ENCODE measurements around the gene CARD14. TPM values are rescaled to one million over a fixed set of nuclear protein-coding genes. Genes with fewer than 3 reads are reported as not detected.

CARD14 gene
- total RNA-seq, 1 experiment from 2014 or later = 2.3 TPM

DNA sequence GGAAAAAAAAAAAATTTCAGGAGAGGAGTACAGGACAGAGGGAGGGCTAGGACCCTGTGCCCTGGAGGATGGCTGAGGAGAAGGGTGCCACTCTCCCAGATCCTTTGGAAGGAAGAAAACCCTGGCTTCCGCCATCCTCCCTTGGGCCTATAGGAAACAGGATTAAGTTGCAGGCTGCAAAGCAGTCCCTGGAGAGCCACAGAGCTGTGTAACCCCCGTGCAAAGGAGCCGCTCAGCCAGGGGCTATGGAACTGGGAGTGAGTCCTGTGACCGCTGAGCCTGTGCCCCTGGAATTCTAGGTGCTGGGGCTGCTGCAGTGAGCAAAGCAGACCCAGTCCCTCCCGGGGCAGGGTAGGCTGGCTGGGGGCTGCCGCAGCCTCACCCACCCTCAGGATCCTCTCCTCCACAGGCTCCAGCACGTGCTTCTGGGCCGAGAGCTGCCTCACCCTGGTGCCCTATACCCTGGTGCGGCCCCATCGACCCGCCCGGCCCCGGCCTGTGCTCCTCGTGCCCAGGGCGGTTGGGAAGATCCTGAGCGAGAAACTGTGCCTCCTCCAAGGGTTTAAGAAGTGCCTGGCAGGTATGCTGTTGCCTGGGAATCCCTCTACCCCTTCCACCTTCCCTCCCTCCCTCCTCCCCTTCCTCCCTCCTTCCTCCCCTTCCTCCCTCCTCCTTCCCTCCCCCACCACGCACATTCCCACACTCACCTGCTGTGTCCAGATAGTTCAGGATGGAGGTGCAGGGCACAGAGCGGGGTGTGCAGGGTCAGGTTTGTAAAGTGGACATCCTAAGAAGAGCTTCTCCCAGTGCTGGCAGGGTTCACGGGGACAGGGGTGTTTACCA is 35.0 kb downstream of the CARD14 start:
- Histone ChIP-seq H3K27ac (ENCODE audit: low read length) (no peak overlapping the region), H3K9ac (ENCODE audit: low read length) (no peak overlapping the region), H3K9me2 (replicated peaks; ENCODE audit: low read length) (no peaks in the 10 kb centered on the region), H3K4me1 (ENCODE audit: insufficient read depth, low read length) (no peaks in the 10 kb centered on the region; the same call in 1 of the 2 replicates), H4K20me1 (ENCODE audit: low read length) (no peaks in the 10 kb centered on the region), H3K27me3 (ENCODE audit: low read length) (no peaks in the 10 kb centered on the region), H2AFZ (ENCODE audit: low read length) (no peak overlapping the region), H3K4me3 (ENCODE audit: low read length) (no peak overlapping the region), H3K9me3 (ENCODE audit: low read length) (no peaks in the 10 kb centered on the region), H3K4me2 (ENCODE audit: low read length) (no peak overlapping the region), H3K79me2 (ENCODE audit: low read length) (no peaks in the 10 kb centered on the region), H3K36me3 (ENCODE audit: low read depth, low read length) (no peaks in the 10 kb centered on the region), H3F3A (ENCODE audit: low read length, unreplicated experiment) (no peaks in the 10 kb centered on the region)
- DNase-seq = no peak
- ChIA-PET CTCF (no interaction called here), POLR2A (ENCODE audit: unreplicated experiment) (no interaction called here)
- peak; percentile 12; the same call in 1 of the 2 replicates for ATAC-seq
- no TSS peak for BruUV-seq (replicated peaks)
- intact Hi-C loops (cut with micrococcal nuclease) = no loop called here
- TF ChIP-seq EZH2phosphoT487 (IDR thresholded peaks at IDR 0.05; ENCODE audit: borderline replicate concordance, low read length) (no peak), EZH2 (IDR thresholded peaks at IDR 0.05; ENCODE audit: low read length, unreplicated experiment) (no peak)
- TF ChIP-seq, protein P1, sequence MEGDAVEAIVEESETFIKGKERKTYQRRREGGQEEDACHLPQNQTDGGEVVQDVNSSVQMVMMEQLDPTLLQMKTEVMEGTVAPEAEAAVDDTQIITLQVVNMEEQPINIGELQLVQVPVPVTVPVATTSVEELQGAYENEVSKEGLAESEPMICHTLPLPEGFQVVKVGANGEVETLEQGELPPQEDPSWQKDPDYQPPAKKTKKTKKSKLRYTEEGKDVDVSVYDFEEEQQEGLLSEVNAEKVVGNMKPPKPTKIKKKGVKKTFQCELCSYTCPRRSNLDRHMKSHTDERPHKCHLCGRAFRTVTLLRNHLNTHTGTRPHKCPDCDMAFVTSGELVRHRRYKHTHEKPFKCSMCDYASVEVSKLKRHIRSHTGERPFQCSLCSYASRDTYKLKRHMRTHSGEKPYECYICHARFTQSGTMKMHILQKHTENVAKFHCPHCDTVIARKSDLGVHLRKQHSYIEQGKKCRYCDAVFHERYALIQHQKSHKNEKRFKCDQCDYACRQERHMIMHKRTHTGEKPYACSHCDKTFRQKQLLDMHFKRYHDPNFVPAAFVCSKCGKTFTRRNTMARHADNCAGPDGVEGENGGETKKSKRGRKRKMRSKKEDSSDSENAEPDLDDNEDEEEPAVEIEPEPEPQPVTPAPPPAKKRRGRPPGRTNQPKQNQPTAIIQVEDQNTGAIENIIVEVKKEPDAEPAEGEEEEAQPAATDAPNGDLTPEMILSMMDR (conservative IDR thresholded peaks at IDR 0.05; ENCODE audit: low read depth, low read length) = no peak

DNA sequence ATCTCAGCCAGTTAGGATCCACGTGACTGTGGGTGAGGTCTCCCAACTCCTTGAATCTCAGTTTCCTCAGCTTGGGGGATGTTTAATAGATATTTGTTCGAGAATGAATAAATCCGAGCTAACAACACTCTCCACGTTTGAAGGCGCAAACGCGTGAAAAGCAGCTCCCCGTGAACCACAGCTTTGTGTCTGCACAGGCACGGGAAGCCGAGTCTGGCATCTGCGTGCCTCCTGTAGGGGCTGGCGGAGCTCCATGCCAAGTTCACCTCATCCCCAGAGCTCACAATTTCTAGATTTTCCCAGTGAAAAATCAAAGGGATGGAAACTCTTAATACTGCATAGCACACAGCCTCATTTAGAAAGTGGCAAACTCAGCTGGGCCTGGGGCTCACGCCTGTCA is 36.0 kb downstream of the CARD14 start:
- ATAC-seq = no peak
- DNase-seq = no peak
- Histone ChIP-seq H3K27ac (ENCODE audit: low read length) (no peak overlapping the region), H3K79me2 (ENCODE audit: low read length) (no peaks in the 10 kb centered on the region), H3K4me1 (ENCODE audit: insufficient read depth, low read length) (no peaks in the 10 kb centered on the region; the same call in 1 of the 2 replicates), H3K27me3 (ENCODE audit: low read length) (no peaks in the 10 kb centered on the region), H3F3A (ENCODE audit: low read length, unreplicated experiment) (no peaks in the 10 kb centered on the region), H3K4me2 (ENCODE audit: low read length) (no peak overlapping the region), H2AFZ (ENCODE audit: low read length) (no peak overlapping the region), H4K20me1 (ENCODE audit: low read length) (no peaks in the 10 kb centered on the region), H3K4me3 (ENCODE audit: low read length) (no peak overlapping the region), H3K36me3 (ENCODE audit: low read depth, low read length) (0 out of 2 replicates have a peak, but pooled peaks cover 3% of the 10 kb centered on the region), H3K9me3 (ENCODE audit: low read length) (no peaks in the 10 kb centered on the region), H3K9ac (ENCODE audit: low read length) (no peak overlapping the region), H3K9me2 (replicated peaks; ENCODE audit: low read length) (no peaks in the 10 kb centered on the region)
- intact Hi-C loops (cut with micrococcal nuclease) = no loop called here
- TF ChIP-seq EZH2 (IDR thresholded peaks at IDR 0.05; ENCODE audit: low read length, unreplicated experiment) = no peak
- TF ChIP-seq, protein P1 (conservative IDR thresholded peaks at IDR 0.05; ENCODE audit: low read depth, low read length) = no peak
- no peak for TF ChIP-seq EZH2phosphoT487 (IDR thresholded peaks at IDR 0.05; ENCODE audit: borderline replicate concordance, low read length)
- BruUV-seq (replicated peaks) = no TSS peak
- ChIA-PET CTCF (no interaction called here), POLR2A (ENCODE audit: unreplicated experiment) (interaction anchor here (0.5 kb wide), 1 partner anchor 32 kb away, joined by 10 read pairs; no protein-coding TSS in a partner anchor)

DNA sequence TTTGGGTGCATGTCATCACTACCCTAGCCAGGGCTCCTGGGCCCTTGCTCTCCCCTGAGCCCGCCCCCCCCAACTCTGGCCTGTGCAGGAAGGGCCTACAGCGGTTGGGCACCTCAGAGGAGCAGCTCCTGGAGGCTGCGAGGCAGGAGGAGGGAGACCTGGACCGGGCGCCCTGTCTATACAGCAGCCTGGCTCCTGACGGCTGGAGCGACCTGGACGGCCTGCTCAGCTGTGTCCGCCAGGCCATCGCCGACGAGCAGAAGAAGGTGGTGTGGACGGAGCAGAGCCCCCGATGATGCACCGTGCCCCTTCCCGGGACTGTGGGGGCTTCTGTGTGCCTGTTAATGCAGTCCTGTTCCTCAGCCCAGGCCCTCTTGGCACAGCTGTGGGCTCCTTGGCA is 38.2 kb downstream of the CARD14 start:
- H3K27me3 ChIP-seq (ENCODE audit: low read length) = no peaks in the 10 kb centered on the region
- H3F3A ChIP-seq (ENCODE audit: low read length, unreplicated experiment) = no peaks in the 10 kb centered on the region
- H3K9me2 ChIP-seq (replicated peaks; ENCODE audit: low read length) = no peaks in the 10 kb centered on the region
- H3K9ac ChIP-seq (ENCODE audit: low read length) = no peak overlapping the region
- no peak for TF ChIP-seq EZH2phosphoT487 (IDR thresholded peaks at IDR 0.05; ENCODE audit: borderline replicate concordance, low read length)
- no peak for TF ChIP-seq EZH2 (IDR thresholded peaks at IDR 0.05; ENCODE audit: low read length, unreplicated experiment)
- TF ChIP-seq, protein P1 (conservative IDR thresholded peaks at IDR 0.05; ENCODE audit: low read depth, low read length) = no peak
- H3K4me1 ChIP-seq (ENCODE audit: insufficient read depth, low read length) = no peaks in the 10 kb centered on the region; the same call in 1 of the 2 replicates
- no peaks in the 10 kb centered on the region for H3K79me2 ChIP-seq (ENCODE audit: low read length)
- no peak overlapping the region for H3K4me2 ChIP-seq (ENCODE audit: low read length)
- H3K9me3 ChIP-seq (ENCODE audit: low read length) = no peaks in the 10 kb centered on the region
- ChIA-PET POLR2A (ENCODE audit: unreplicated experiment) (no interaction called here), CTCF (no interaction called here)
- BruUV-seq (replicated peaks) = no TSS peak
- H3K36me3 ChIP-seq (ENCODE audit: low read depth, low read length) = 0 out of 2 replicates have a peak, but pooled peaks cover 11% of the 10 kb centered on the region
- no peak overlapping the region for H3K27ac ChIP-seq (ENCODE audit: low read length)
- intact Hi-C loops (cut with micrococcal nuclease) = no loop called here
- H3K4me3 ChIP-seq (ENCODE audit: low read length) = no peak overlapping the region
- H4K20me1 ChIP-seq (ENCODE audit: low read length) = no peaks in the 10 kb centered on the region
- H2AFZ ChIP-seq (ENCODE audit: low read length) = no peak overlapping the region
- no peak for DNase-seq
- no peak for ATAC-seq

Data from PC-3 (cell line).